SKM-1 treated with dmso at 0.1 percent for 144 hours (cell line): ENCODE data around the gene ARHGAP18.

Experiments
- DNase-seq: peaks from one replicate; lab custom pipeline; 2025; ENCODE audit not compliant: unreplicated experiment; lab: John Stamatoyannopoulos, UW

Gene ARHGAP18

GRCh38 chr6:129709769-129710449 lies at the start of gene ARHGAP18:
Gene ARHGAP18 (minus strand): TSS chr6:129710177. CDS start chr6:129710136, 41 bp downstream.
- peak; percentile 76 for DNase-seq

GRCh38 chr6:129755787-129756186 lies 45.8 kb upstream of the ARHGAP18 start:
- DNase-seq = no peak

- no peak for DNase-seq
Measured at GRCh38 chr6:129754750-129755149, 44.8 kb upstream of the ARHGAP18 start.

- peak; percentile 88 for DNase-seq
Measured at GRCh38 chr6:129753422-129753821, 43.4 kb upstream of the ARHGAP18 start.

- DNase-seq = no peak
Measured at GRCh38 chr6:129751384-129751783, 41.4 kb upstream of the ARHGAP18 start.

- no peak for DNase-seq
Measured at GRCh38 chr6:129750360-129750759, 40.4 kb upstream of the ARHGAP18 start.

- DNase-seq = peak; percentile 72
Measured at GRCh38 chr6:129749749-129750120, 39.8 kb upstream of the ARHGAP18 start.

- no peak for DNase-seq
Measured at GRCh38 chr6:129748901-129749748, 39.1 kb upstream of the ARHGAP18 start.

- no peak for DNase-seq
Measured at GRCh38 chr6:129748212-129748900, 38.4 kb upstream of the ARHGAP18 start.

GRCh38 chr6:129747588-129748112 lies 37.7 kb upstream of the ARHGAP18 start:
- no peak for DNase-seq

GRCh38 chr6:129744880-129745237 lies 34.9 kb upstream of the ARHGAP18 start:
- no peak for DNase-seq

- DNase-seq = no peak
Measured at GRCh38 chr6:129744201-129744879, 34.4 kb upstream of the ARHGAP18 start.

- DNase-seq = no peak
Measured at GRCh38 chr6:129740013-129740412, 30.0 kb upstream of the ARHGAP18 start.

- DNase-seq = no peak
Measured at GRCh38 chr6:129736105-129736504, 26.1 kb upstream of the ARHGAP18 start.

- no peak for DNase-seq
Measured at GRCh38 chr6:129733290-129733689, 23.3 kb upstream of the ARHGAP18 start.

- no peak for DNase-seq
Measured at GRCh38 chr6:129732542-129732941, 22.6 kb upstream of the ARHGAP18 start.

- no peak for DNase-seq
Measured at GRCh38 chr6:129732034-129732433, 22.1 kb upstream of the ARHGAP18 start.

- no peak for DNase-seq
Measured at GRCh38 chr6:129731428-129731827, 21.5 kb upstream of the ARHGAP18 start.

GRCh38 chr6:129730477-129731165 lies 20.6 kb upstream of the ARHGAP18 start:
- DNase-seq = no peak

- no peak for DNase-seq
Measured at GRCh38 chr6:129726650-129727049, 16.7 kb upstream of the ARHGAP18 start.
